ENCODE data around the gene SKOR2. TPM values are rescaled to one million over a fixed set of nuclear protein-coding genes. Genes with fewer than 3 reads are reported as not detected.

Gene SKOR2
- total and polyA plus RNA-seq, 2 of the 13 experiments (the other 11 are each of a cell fraction or from before 2014, with no cell fraction given): not detected

DNA sequence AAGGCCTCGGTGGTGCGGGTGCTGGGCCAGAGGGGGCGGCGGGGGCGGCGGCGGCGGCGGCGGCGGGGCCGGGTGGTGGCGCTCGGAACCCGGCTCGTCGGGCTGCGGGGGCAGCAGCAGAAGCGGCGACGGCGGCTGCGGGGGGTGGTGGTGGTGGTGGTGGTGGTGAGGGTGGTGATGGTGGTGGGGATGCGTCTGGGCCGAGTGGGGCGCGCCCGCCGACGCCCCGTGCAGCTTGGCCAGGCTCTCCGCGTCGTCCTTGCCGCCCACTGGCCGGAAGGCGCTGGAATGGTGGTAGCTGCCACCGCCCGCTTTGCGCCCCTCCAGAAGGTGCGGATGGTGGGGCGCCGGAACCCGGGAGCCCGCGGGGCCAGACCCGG lies 4.4 kb downstream of the SKOR2 start:
- FAIRE-seq: no peak
- Histone ChIP-seq H3K9me3 (ENCODE audit: low read length) (no peaks in the 10 kb centered on the region), H3K4me3 (replicated peaks in 1 of 3; ENCODE audit: insufficient read depth in 1 of 3, low read depth in 2 of 3, low read length in 3 of 3) (no peak overlapping the region), H3K4me2 (ENCODE audit: low read depth, low read length) (no peak overlapping the region), H3K36me3 (replicated peaks in 1 of 2; ENCODE audit: control insufficient read depth in 1 of 2, insufficient read depth in 2 of 2, low read length in 2 of 2) (no peaks in the 10 kb centered on the region), H3K27ac (ENCODE audit: extremely low read length, insufficient read depth, low read length) (no peak overlapping the region), H3K27me3 (ENCODE audit: control insufficient read depth in 1 of 2, insufficient read depth in 2 of 2, low read length in 2 of 2) (peaks cover 0 to 13% of the 10 kb centered on the region in 2 experiments; a peak in 3 of 5 replicates), H3K4me1 (ENCODE audit: insufficient read depth, low read length) (no peaks in the 10 kb centered on the region), H3K79me2 (ENCODE audit: insufficient read depth, low read length) (no peaks in the 10 kb centered on the region), H2AFZ (ENCODE audit: low read length) (no peak overlapping the region), H3K9ac (ENCODE audit: insufficient read depth, low read depth, low read length) (no peak overlapping the region), H4K20me1 (ENCODE audit: insufficient read depth, low read length) (no peaks in the 10 kb centered on the region)
- no TSS peak for BruUV-seq (replicated peaks)
- in situ Hi-C loops (cut with HindIII; ENCODE audit: extremely low pct_ligation_motif_present, low pct_unique_long_range_greater_than_20kb) (no loop called here), intact Hi-C loops (cut with micrococcal nuclease; ENCODE audit: unreplicated experiment) (no loop called here)
- no peak for TF ChIP-seq TSC22D2 (CRISPR knock-in tag; IDR thresholded peaks at IDR 0.05; ENCODE audit: borderline replicate concordance)
- TF ChIP-seq ZMYM2 (CRISPR knock-in tag; IDR thresholded peaks at IDR 0.05): no peak
- TF ChIP-seq, protein P1, sequence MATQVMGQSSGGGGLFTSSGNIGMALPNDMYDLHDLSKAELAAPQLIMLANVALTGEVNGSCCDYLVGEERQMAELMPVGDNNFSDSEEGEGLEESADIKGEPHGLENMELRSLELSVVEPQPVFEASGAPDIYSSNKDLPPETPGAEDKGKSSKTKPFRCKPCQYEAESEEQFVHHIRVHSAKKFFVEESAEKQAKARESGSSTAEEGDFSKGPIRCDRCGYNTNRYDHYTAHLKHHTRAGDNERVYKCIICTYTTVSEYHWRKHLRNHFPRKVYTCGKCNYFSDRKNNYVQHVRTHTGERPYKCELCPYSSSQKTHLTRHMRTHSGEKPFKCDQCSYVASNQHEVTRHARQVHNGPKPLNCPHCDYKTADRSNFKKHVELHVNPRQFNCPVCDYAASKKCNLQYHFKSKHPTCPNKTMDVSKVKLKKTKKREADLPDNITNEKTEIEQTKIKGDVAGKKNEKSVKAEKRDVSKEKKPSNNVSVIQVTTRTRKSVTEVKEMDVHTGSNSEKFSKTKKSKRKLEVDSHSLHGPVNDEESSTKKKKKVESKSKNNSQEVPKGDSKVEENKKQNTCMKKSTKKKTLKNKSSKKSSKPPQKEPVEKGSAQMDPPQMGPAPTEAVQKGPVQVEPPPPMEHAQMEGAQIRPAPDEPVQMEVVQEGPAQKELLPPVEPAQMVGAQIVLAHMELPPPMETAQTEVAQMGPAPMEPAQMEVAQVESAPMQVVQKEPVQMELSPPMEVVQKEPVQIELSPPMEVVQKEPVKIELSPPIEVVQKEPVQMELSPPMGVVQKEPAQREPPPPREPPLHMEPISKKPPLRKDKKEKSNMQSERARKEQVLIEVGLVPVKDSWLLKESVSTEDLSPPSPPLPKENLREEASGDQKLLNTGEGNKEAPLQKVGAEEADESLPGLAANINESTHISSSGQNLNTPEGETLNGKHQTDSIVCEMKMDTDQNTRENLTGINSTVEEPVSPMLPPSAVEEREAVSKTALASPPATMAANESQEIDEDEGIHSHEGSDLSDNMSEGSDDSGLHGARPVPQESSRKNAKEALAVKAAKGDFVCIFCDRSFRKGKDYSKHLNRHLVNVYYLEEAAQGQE (IDR thresholded peaks at IDR 0.05; ENCODE audit: borderline replicate concordance in 1 of 2, low read depth in 1 of 2, low read length in 2 of 2): no peak
- TF ChIP-seq MZF1 (CRISPR knock-in tag; IDR thresholded peaks at IDR 0.05; ENCODE audit: borderline replicate concordance): no peak
- no peak for TF ChIP-seq ZNF296 (CRISPR knock-in tag; conservative IDR thresholded peaks at IDR 0.05)
- TF ChIP-seq RFX5 (IDR thresholded peaks at IDR 0.05; ENCODE audit: low read depth, low read length): no peak
- no peak for TF ChIP-seq ZMAT3 (CRISPR knock-in tag; conservative IDR thresholded peaks at IDR 0.05)
- TF ChIP-seq ZNF572 (CRISPR knock-in tag; IDR thresholded peaks at IDR 0.05): no peak
- no peak for TF ChIP-seq KDM1A (CRISPR knock-in tag; IDR thresholded peaks at IDR 0.05)
- TF ChIP-seq ZFP1 (CRISPR knock-in tag; IDR thresholded peaks at IDR 0.05): no peak
- TF ChIP-seq, protein P2, sequence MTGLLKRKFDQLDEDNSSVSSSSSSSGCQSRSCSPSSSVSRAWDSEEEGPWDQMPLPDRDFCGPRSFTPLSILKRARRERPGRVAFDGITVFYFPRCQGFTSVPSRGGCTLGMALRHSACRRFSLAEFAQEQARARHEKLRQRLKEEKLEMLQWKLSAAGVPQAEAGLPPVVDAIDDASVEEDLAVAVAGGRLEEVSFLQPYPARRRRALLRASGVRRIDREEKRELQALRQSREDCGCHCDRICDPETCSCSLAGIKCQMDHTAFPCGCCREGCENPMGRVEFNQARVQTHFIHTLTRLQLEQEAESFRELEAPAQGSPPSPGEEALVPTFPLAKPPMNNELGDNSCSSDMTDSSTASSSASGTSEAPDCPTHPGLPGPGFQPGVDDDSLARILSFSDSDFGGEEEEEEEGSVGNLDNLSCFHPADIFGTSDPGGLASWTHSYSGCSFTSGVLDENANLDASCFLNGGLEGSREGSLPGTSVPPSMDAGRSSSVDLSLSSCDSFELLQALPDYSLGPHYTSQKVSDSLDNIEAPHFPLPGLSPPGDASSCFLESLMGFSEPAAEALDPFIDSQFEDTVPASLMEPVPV (CRISPR knock-in tag; IDR thresholded peaks at IDR 0.05): no peak
- TF ChIP-seq, protein P3, sequence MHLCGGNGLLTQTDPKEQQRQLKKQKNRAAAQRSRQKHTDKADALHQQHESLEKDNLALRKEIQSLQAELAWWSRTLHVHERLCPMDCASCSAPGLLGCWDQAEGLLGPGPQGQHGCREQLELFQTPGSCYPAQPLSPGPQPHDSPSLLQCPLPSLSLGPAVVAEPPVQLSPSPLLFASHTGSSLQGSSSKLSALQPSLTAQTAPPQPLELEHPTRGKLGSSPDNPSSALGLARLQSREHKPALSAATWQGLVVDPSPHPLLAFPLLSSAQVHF (CRISPR knock-in tag; IDR thresholded peaks at IDR 0.05): no peak
- no peak for TF ChIP-seq FOSL2 (CRISPR knock-in tag; IDR thresholded peaks at IDR 0.05)
- no peak for TF ChIP-seq U2AF1 (optimal IDR thresholded peaks at IDR 0.05; ENCODE audit: low read depth, low read length)
- no peak for TF ChIP-seq SUZ12 (IDR thresholded peaks at IDR 0.05; ENCODE audit: low read depth, low read length)
- no peak for TF ChIP-seq RFXAP (CRISPR knock-in tag; IDR thresholded peaks at IDR 0.05; ENCODE audit: borderline replicate concordance)
- no peak for DNase-seq (ENCODE audit: low spot score)
- no peak for ATAC-seq
- ChIA-PET POLR2A (no interaction called here), CTCF (ENCODE audit: low intra/inter-chr PET ratio, low total read pairs) (no interaction called here)
- 79% methylated on average over 5 of the region's 47 CpGs for WGBS (ENCODE audit: low lambda C conversion rate)

All from HepG2 (cell line).